IPS-18a (cell line): Measurements from ENCODE around the gene BRI3BP.

ENCODE experiments used
- H3K27ac ChIP-seq: one replicate; pipeline ENCODE4 v1.5.1; 2013; ENCODE audit warnings: low read length
- H3K27me3 ChIP-seq: one replicate; pipeline ENCODE4 v1.6.1; 2013; ENCODE audit warnings: mild to moderate bottlenecking, low read length; ENCODE audit not compliant: control insufficient read depth, insufficient read depth
- H3K36me3 ChIP-seq: one replicate; pipeline ENCODE4 v1.6.1; 2013; ENCODE audit warnings: low read depth, low read length; ENCODE audit not compliant: control insufficient read depth
- H3K4me1 ChIP-seq: one replicate; pipeline ENCODE4 v1.6.1; 2013; ENCODE audit warnings: low read depth, low read length; ENCODE audit not compliant: control insufficient read depth
- H3K4me3 ChIP-seq: one replicate; pipeline ENCODE4 v1.5.1; 2013; ENCODE audit warnings: low read length
- H3K9ac ChIP-seq: one replicate; pipeline ENCODE4 v1.6.1; 2013; ENCODE audit warnings: mild to moderate bottlenecking, low read length, moderate library complexity
- H3K9me3 ChIP-seq: one replicate; pipeline ENCODE4 v1.6.1; 2013; ENCODE audit warnings: low read depth, low read length; ENCODE audit not compliant: control insufficient read depth

Gene BRI3BP

DNA sequence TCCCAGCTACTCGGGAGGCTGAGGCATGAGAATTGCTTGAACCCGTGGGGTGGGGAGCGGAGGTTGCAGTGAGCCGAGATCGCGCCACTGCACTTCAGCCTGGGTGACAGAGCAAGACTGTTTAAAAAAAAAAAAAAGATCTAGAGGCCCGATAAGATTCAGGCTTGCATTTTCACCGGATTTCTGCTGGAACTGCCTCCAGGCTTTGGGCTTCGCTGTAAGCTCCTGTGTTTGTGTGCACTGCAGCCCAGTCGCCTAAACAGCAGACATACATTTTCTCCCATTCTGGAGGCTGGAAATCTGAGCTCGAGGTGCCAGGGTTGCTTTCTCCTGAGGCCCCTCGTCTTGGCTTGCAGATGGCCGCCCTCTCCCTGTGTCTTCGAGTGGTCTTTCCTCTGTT, 12.2 kb downstream of the BRI3BP start:
- H3K9me3 ChIP-seq: no peaks in the 10 kb centered on the region
- no peaks in the 10 kb centered on the region for H3K36me3 ChIP-seq
- H3K27me3 ChIP-seq: no peaks in the 10 kb centered on the region
- H3K9ac ChIP-seq: no peak overlapping the region
- no peak overlapping the region for H3K27ac ChIP-seq
- H3K4me1 ChIP-seq: no peaks in the 10 kb centered on the region
- no peak overlapping the region for H3K4me3 ChIP-seq

- Histone ChIP-seq H3K4me3 (no peak overlapping the region), H3K9ac (no peak overlapping the region), H3K4me1 (no peaks in the 10 kb centered on the region), H3K9me3 (no peaks in the 10 kb centered on the region), H3K27ac (no peak overlapping the region), H3K36me3 (no peaks in the 10 kb centered on the region), H3K27me3 (no peaks in the 10 kb centered on the region)
Measured at GRCh38 chr12:125006365-125006764, 12.9 kb downstream of the BRI3BP start.

DNA sequence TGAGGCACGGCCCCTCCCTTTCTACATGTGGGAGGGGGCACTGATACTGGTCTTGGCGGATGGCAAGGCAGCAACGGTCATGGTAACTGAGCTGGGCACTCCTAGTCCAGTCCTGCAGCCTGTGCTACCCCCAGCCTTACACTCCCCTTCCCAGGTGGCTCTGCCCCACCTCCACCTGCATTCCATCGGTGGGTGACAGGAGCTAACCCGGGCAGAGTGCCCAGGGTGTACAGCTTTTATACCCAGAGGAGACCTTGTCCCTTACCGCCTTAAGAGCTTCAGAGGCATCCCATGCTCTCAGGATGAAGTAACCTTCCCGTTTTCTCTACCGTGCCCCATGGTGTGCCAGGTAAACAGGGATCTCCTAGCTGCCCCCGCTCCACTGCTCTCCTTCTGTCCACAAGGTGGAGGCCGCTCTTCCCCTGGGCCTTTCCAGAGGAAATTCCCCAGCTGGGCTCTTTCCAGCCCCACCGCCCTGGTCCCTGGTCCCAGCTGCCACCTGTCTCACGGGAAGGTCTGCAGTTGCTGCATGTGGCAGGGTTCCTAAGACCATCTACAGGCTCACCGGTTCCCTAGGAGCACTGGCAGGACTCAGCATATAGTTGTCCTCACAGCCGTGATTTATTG, 20.5 kb downstream of the BRI3BP start:
- peaks cover 11% of the 10 kb centered on the region for H3K36me3 ChIP-seq

GRCh38 chr12:125014526-125014925, 21.1 kb downstream of the BRI3BP start:
- H3K27ac ChIP-seq: no peak overlapping the region
- no peak overlapping the region for H3K4me3 ChIP-seq
- H3K9ac ChIP-seq: no peak overlapping the region
- H3K36me3 ChIP-seq: peaks cover 11% of the 10 kb centered on the region
- H3K9me3 ChIP-seq: no peaks in the 10 kb centered on the region
- H3K27me3 ChIP-seq: no peaks in the 10 kb centered on the region
- no peaks in the 10 kb centered on the region for H3K4me1 ChIP-seq

More for the DNA sequence above, 20.5 kb downstream of the BRI3BP start:
- no peak overlapping the region for H3K27ac ChIP-seq
- H3K9ac ChIP-seq: no peak overlapping the region
- no peaks in the 10 kb centered on the region for H3K27me3 ChIP-seq
- no peaks in the 10 kb centered on the region for H3K9me3 ChIP-seq
- H3K4me1 ChIP-seq: no peaks in the 10 kb centered on the region
- H3K4me3 ChIP-seq: no peak overlapping the region

DNA sequence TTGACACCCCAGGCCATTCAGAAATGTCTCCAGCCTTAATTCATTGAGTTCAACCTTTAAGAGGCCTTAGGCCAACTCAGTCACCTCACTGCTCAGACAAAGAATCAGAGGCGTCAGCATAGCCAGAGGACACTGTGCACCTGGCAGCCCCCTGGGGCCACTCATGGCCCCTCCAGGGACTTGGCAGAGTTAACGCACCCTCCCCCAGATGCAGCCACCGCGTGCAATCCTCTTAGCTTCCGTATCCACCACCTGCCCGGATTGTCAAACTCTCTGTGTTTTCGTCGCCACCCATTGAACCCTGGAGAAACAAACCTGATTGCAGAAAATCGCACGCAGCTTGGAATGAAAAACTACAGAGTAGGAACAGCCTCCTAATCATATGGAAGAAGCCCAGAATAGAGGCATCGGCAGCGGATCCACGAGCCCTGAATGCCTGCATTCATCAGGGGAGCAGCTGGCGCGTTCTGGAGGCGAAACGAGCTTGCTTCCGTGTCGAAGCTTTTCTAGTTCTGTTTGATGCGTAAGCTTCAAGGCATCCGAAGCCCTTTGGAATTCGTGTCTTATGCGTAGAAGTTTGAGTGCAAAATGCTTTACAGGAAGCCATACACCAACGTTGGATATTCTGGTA, 22.4 kb downstream of the BRI3BP start:
- Histone ChIP-seq H3K27ac (no peak overlapping the region), H3K4me3 (no peak overlapping the region), H3K9ac (no peak overlapping the region), H3K27me3 (no peaks in the 10 kb centered on the region), H3K36me3 (peaks cover 11% of the 10 kb centered on the region), H3K9me3 (no peaks in the 10 kb centered on the region), H3K4me1 (no peaks in the 10 kb centered on the region)

DNA sequence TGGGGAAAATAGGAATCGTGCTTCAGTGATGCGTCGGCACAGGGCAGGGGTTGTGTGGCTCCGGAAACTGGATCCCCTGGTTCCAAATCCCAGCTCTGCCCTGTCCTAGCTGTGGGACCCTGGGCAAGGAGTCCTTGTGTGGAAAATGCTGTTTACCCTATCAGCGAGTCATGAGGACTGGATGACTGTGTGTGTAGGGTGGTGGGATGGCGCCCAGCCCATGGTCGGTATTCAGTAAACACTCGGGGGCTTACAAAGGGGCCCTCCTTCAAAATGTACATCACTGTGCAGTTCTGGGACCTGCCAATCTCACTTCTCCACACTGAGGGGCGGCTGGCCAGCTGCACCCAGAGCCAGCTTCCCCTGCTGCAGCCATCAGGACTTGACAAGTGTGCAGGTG, 24.4 kb downstream of the BRI3BP start:
- no peak overlapping the region for H3K4me3 ChIP-seq
- peaks cover 11% of the 10 kb centered on the region for H3K36me3 ChIP-seq
- H3K4me1 ChIP-seq: no peaks in the 10 kb centered on the region
- no peaks in the 10 kb centered on the region for H3K9me3 ChIP-seq
- H3K27ac ChIP-seq: no peak overlapping the region
- no peaks in the 10 kb centered on the region for H3K27me3 ChIP-seq
- H3K9ac ChIP-seq: no peak overlapping the region

DNA sequence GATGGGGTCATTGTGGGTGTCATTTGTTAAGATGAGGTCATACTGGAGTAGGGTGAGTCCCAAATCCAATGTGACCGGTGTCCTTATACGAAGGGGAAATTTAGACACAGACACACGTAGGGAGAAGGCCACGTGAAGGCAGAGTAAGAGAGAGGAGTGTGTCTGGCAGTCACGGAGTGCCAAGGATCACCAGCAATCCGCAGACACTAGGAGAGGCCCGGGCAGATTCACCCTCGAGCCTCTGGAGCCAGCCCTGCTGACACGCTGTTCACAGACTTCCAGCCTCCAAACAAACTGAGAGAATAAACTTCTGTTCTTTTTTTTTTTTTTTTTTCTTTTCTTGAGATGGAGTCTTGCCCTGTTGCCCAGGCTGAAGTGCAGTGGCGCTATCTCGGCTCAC, 24.9 kb downstream of the BRI3BP start:
- Histone ChIP-seq H3K36me3 (peaks cover 10% of the 10 kb centered on the region), H3K27ac (no peak overlapping the region), H3K4me1 (no peaks in the 10 kb centered on the region), H3K9me3 (no peaks in the 10 kb centered on the region), H3K9ac (no peak overlapping the region), H3K27me3 (no peaks in the 10 kb centered on the region), H3K4me3 (no peak overlapping the region)

GRCh38 chr12:125021096-125021495, 27.7 kb downstream of the BRI3BP start:
- Histone ChIP-seq H3K4me3 (no peak overlapping the region), H3K36me3 (no peaks in the 10 kb centered on the region), H3K27ac (no peak overlapping the region), H3K9ac (no peak overlapping the region), H3K4me1 (no peaks in the 10 kb centered on the region), H3K27me3 (no peaks in the 10 kb centered on the region), H3K9me3 (no peaks in the 10 kb centered on the region)

- Histone ChIP-seq H3K9me3 (no peaks in the 10 kb centered on the region), H3K27me3 (no peaks in the 10 kb centered on the region), H3K4me3 (no peak overlapping the region), H3K4me1 (no peaks in the 10 kb centered on the region), H3K27ac (no peak overlapping the region), H3K36me3 (no peaks in the 10 kb centered on the region), H3K9ac (no peak overlapping the region)
Measured at GRCh38 chr12:125021771-125022170, 28.3 kb downstream of the BRI3BP start.

GRCh38 chr12:125023065-125023464, 29.6 kb downstream of the BRI3BP start:
- no peak overlapping the region for H3K27ac ChIP-seq
- peaks cover 3% of the 10 kb centered on the region for H3K36me3 ChIP-seq
- H3K9ac ChIP-seq: no peak overlapping the region
- no peaks in the 10 kb centered on the region for H3K4me1 ChIP-seq
- no peaks in the 10 kb centered on the region for H3K9me3 ChIP-seq
- H3K4me3 ChIP-seq: no peak overlapping the region
- H3K27me3 ChIP-seq: no peaks in the 10 kb centered on the region

- no peak overlapping the region for H3K27ac ChIP-seq
- no peaks in the 10 kb centered on the region for H3K27me3 ChIP-seq
- H3K9me3 ChIP-seq: no peaks in the 10 kb centered on the region
- no peaks in the 10 kb centered on the region for H3K4me1 ChIP-seq
- no peak overlapping the region for H3K9ac ChIP-seq
- peaks cover 3% of the 10 kb centered on the region for H3K36me3 ChIP-seq
- no peak overlapping the region for H3K4me3 ChIP-seq
Measured at GRCh38 chr12:125024949-125025563, 31.6 kb downstream of the BRI3BP start.
